ENCODE data around the gene TMEM51. TPM values are rescaled to one million over a fixed set of nuclear protein-coding genes. Genes with fewer than 3 reads are reported as not detected.
A peak's percentile ranks its signal among the peaks of the same experiment; 100 is the strongest.

TMEM51 gene
- total and polyA plus RNA-seq, 2 of the 13 experiments (the other 11 are each of a cell fraction or from before 2014, with no cell fraction given) = 12.2 to 22.3 TPM

- TF ChIP-seq KDM3A (CRISPR knock-in tag; IDR thresholded peaks at IDR 0.05; ENCODE audit: low read depth) (0 out of 2 replicates have a peak, but pooled peaks have one; percentile 38), ZNF777 (CRISPR knock-in tag; IDR thresholded peaks at IDR 0.05) (no peak), THAP8 (CRISPR knock-in tag; IDR thresholded peaks at IDR 0.05; ENCODE audit: borderline replicate concordance) (no peak), ZNF704 (CRISPR knock-in tag; IDR thresholded peaks at IDR 0.05; ENCODE audit: borderline replicate concordance) (no peak; the same call in 1 of the 2 replicates), ATF2 (CRISPR knock-in tag; IDR thresholded peaks at IDR 0.05) (no peak), THYN1 (CRISPR knock-in tag; IDR thresholded peaks at IDR 0.05; ENCODE audit: borderline replicate concordance, low read depth) (no peak), TEAD3 (CRISPR knock-in tag; optimal IDR thresholded peaks at IDR 0.05; ENCODE audit: borderline replicate concordance) (peak; percentile 20), STAT5B (CRISPR knock-in tag; IDR thresholded peaks at IDR 0.05) (no peak), ZNF563 (CRISPR knock-in tag; IDR thresholded peaks at IDR 0.05) (no peak), MBD4 (IDR thresholded peaks at IDR 0.05; ENCODE audit: borderline replicate concordance, low read length) (no peak), ETV5 (CRISPR knock-in tag; IDR thresholded peaks at IDR 0.05; ENCODE audit: borderline replicate concordance) (no peak), ZFX (CRISPR knock-in tag; IDR thresholded peaks at IDR 0.05; ENCODE audit: low read depth) (no peak), JARID2 (CRISPR knock-in tag; IDR thresholded peaks at IDR 0.05; ENCODE audit: insufficient replicate concordance) (no peak), SALL1 (CRISPR knock-in tag; IDR thresholded peaks at IDR 0.05) (peak; percentile 63), REL (CRISPR knock-in tag; conservative IDR thresholded peaks at IDR 0.05) (no peak), BRD4 (CRISPR knock-in tag; IDR thresholded peaks at IDR 0.05) (no peak), ZNF282 (IDR thresholded peaks at IDR 0.05; ENCODE audit: partially characterized antibody) (no peak), ZNF432 (CRISPR knock-in tag; IDR thresholded peaks at IDR 0.05; ENCODE audit: borderline replicate concordance) (no peak), ZNF354B (CRISPR knock-in tag; IDR thresholded peaks at IDR 0.05) (no peak), ZNF629 (CRISPR knock-in tag; conservative IDR thresholded peaks at IDR 0.05) (peak; percentile 38; the same call in 1 of the 2 replicates), SRSF1 (optimal IDR thresholded peaks at IDR 0.05; ENCODE audit: low read depth, low read length) (no peak), GLMP (CRISPR knock-in tag; IDR thresholded peaks at IDR 0.05; ENCODE audit: borderline replicate concordance) (no peak), ZNF136 (CRISPR knock-in tag; IDR thresholded peaks at IDR 0.05; ENCODE audit: low read depth) (no peak), RFXAP (CRISPR knock-in tag; IDR thresholded peaks at IDR 0.05; ENCODE audit: borderline replicate concordance) (no peak), ZNF17 (CRISPR knock-in tag; IDR thresholded peaks at IDR 0.05) (no peak)
These were observed 53.0 kb downstream of the TMEM51 start (continued) for GRCh38 chr1:15206418-15207030.
